GM12892 (cell line): ENCODE measurements around the gene RASA2.

ENCODE experiments used
- DNase-seq: peaks from one replicate; pipeline ENCODE4 v3.0.0; 2011; ENCODE audit not compliant: insufficient read length
- FAIRE-seq: peaks from 2 replicates; lab custom pipeline; 2011; peaks lifted over from hg19 to GRCh38; lab: Jason Lieb, UNC
- POLR2A ChIP-seq: IDR thresholded peaks from 2 replicates; pipeline ENCODE4 v1.6.1; 2011; ENCODE audit warnings: low read depth, low read length, control low read depth
- POLR2AphosphoS5 ChIP-seq: IDR thresholded peaks from 2 replicates; pipeline ENCODE4 v1.6.1; 2011; ENCODE audit warnings: low read depth, low read length, control low read depth
- TAF1 ChIP-seq: IDR thresholded peaks from 2 replicates; pipeline ENCODE4 v1.6.1; 2011; ENCODE audit warnings: low read depth, mild to moderate bottlenecking, control low read depth, low read length, borderline replicate concordance

The RASA2 gene

DNA sequence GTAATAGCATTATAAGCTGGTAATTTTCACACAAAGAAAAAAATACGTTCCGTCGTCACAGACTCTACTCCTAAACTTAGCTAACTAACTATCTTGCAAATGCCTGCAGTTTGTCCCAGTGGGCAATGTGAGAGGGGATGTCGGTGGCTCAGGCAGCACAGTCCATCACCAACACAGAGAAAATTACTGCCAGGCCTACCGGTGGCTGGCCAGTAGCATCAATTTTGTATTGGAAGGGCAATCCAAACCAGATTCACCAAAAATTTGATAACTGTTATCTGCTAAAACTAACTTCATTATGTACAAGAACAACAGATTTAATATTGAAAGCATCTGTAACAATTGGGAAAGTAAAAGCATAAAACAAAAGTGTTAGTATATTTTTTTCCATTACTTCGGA, 37.4 kb upstream of the RASA2 start:
- DNase-seq = no peak
- TF ChIP-seq POLR2A (0 out of 2 replicates have a peak, but pooled peaks have one; percentile 25), TAF1 (no peak), POLR2AphosphoS5 (peak; percentile 61; the same call in 1 of the 2 replicates)
- no peak for FAIRE-seq

GRCh38 chr3:141450727-141451375, 36.0 kb upstream of the RASA2 start:
- FAIRE-seq = no peak
- TF ChIP-seq POLR2AphosphoS5 = no peak
- TF ChIP-seq POLR2A = no peak
- no peak for DNase-seq

DNA sequence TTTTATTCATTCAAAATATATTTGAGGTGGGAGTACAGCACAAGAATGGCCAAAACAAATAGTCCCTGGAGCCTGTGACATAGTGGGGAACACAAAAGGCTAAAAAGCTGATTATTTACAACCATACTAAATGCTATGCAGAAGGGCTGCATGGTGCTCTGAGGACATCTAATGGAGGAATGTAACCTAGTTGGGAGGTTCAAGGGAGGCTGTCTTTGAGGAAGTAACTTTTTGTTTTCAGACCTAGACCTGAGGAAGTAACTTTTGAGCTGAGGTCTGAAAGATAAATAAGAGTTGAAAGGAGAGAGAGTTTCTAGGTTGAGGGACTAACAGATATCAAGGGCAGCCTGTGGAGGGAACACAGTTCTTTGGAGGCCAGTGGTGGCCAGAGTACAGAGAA, 34.8 kb upstream of the RASA2 start:
- TF ChIP-seq POLR2A = no peak
- TF ChIP-seq POLR2AphosphoS5 = no peak
- TF ChIP-seq TAF1 = no peak
- no peak for DNase-seq
- FAIRE-seq = peak; percentile 50

DNA sequence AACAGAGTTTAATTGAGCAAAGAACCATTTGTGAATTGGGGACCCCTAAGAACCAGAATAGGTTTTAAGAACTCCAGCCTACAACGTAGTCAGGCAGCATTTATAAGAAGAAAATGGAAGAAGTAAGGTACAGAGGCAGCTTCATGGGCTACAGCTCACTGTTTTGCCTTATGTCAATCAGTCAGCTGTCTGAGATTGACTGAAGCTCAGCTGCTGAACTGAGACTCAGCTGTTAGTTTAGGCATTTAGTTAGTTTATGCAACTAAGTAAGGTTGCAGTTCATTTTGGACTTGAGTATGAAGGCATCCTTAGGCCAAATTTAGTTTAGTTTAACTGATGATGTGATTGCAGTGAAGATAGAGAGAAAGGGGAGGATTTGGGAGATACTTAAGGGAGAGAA, 34.1 kb upstream of the RASA2 start:
- DNase-seq (no peak), FAIRE-seq (no peak)
- TF ChIP-seq POLR2AphosphoS5 (no peak), POLR2A (no peak), TAF1 (no peak)

GRCh38 chr3:141454054-141454453, 32.8 kb upstream of the RASA2 start:
- DNase-seq (no peak), FAIRE-seq (no peak)
- TF ChIP-seq POLR2A = no peak

DNA sequence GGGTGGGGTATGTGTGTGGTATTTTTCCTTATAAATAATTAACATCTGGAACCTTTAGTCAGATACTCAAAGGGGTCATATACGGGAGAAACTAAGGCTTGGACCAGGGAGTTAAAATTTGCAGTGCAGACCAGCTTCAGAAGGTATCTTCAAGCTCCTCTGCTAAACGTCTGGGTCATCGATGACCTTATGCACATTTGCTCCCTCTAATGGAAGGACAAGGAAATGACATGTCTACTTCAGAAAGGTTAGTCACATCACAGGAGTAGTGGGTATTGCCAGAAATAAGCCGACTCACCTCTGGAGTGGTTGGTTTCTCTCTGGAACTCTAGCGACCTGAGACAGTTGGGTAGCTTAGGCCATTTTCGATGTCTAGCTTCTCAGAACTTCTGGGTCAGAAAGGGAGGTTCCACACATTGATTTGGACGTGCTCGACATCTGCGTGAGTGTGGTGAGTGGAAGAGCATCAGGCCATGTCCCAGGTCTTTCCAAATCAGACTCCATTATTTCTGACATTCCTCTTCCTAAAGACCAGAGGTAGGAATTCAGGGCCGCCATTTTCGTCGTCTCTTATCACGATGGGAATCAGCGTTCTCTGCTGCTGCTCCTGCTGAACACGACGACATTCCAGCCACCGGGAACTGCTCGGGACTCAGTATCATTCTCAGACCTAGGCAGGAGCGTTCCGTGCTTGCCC, 31.8 kb upstream of the RASA2 start:
- DNase-seq (peak; percentile 61), FAIRE-seq (peak; percentile 85)
- TF ChIP-seq TAF1 (no peak), POLR2AphosphoS5 (no peak), POLR2A (no peak)

- TF ChIP-seq POLR2AphosphoS5 = no peak
- no peak for TF ChIP-seq POLR2A
- TF ChIP-seq TAF1 = no peak
Measured at GRCh38 chr3:141455603-141456300, 31.1 kb upstream of the RASA2 start.

GRCh38 chr3:141456301-141456625, 30.6 kb upstream of the RASA2 start:
- no peak for DNase-seq
- no peak for FAIRE-seq
- TF ChIP-seq TAF1 (no peak), POLR2A (no peak), POLR2AphosphoS5 (no peak)

More at GRCh38 chr3:141455603-141456300, 31.1 kb upstream of the RASA2 start:
- FAIRE-seq (no peak), DNase-seq (no peak)

- FAIRE-seq = no peak
- DNase-seq = no peak
- TF ChIP-seq POLR2A (no peak), TAF1 (no peak), POLR2AphosphoS5 (no peak)
Measured at GRCh38 chr3:141457624-141458236, 29.1 kb upstream of the RASA2 start.

DNA sequence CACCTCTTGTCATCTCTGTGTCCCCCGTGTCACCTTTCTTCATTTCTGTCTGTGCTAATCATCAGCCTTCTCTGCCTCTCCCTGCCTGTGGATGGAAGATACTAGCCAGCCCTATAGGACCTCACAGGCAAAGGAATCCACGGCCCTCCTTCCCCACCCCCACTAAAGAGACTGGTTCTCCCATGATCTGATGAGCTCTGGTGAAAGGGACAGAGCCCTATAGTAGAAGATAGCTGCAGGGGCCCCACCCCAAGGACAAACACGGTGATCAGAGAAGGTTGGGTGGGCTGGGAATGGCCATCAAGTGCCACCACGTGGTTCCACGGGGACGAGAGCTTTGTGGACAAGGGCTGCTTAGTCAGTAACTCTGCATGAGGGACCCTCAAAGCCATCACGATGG, 27.8 kb upstream of the RASA2 start:
- no peak for DNase-seq
- TF ChIP-seq POLR2AphosphoS5 (no peak), POLR2A (no peak), TAF1 (no peak)
- FAIRE-seq = no peak

DNA sequence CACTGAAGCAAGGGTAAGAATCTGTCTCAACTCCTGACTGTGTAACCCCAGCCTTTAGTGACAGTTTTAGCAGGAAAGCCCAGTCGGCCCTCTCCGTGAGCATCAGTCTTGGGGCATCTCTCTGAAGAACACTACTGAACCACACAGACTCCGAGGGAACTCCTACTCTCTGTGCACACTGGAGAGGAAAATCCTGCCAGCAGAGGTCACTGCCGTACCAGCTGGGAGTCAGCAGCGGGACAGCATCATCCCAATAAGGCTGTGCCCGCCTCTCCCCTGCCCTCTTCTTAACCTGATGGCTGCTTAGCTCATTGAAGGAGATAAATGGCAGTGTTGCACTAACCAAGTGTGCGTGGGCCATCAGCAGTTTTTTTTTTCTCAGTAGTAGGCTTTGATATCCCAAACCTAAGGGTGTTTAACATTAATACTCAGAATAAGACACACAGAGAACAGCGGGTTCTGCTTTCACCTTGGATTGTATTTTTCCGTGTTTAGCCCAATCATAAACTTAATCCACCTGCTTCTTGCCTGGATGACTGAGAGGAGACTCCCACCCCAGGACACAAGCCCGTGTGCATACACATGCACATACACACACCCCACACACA, 26.6 kb upstream of the RASA2 start:
- DNase-seq = peak; percentile 49
- peak; percentile 89 for FAIRE-seq
- TF ChIP-seq TAF1 (no peak), POLR2A (no peak), POLR2AphosphoS5 (no peak)

- no peak for FAIRE-seq
- DNase-seq = no peak
- TF ChIP-seq TAF1 = no peak
- no peak for TF ChIP-seq POLR2A
- no peak for TF ChIP-seq POLR2AphosphoS5
Measured at GRCh38 chr3:141462176-141462859, 24.5 kb upstream of the RASA2 start.
